ENCODE measurements around the gene RAD23B. TPM values are rescaled to one million over a fixed set of nuclear protein-coding genes. Genes with fewer than 3 reads are reported as not detected.
"Not testable (repeated sequence)": the region's sequence is repeated elsewhere in the genome, so short reads cannot be mapped to it uniquely, and the experiment has no call there.

RAD23B gene
- total RNA-seq, 8 experiments from 2014 or later, result 75.3 to 181 (median 109) TPM

- Histone ChIP-seq H3K27ac (no peak overlapping the region), H3K4me1 (replicated peaks in 1 of 2) (peaks cover 5% of the 10 kb centered on the region in 2 donors), H3K4me3 (no peak overlapping the region)
- ATAC-seq (replicated peaks in 6 of 8), result peak in 7 of 8 experiments; percentile 9 to 93 (median 60)
- 0 to 100% (median 81%) methylated on average over 1 to 4 of the region's 4 CpGs; no CpG with 5 or more reads in 1 of the 10 experiments for whole genome bisulfite sequencing, 10 experiments
- in situ Hi-C loops (cut with MboI; ENCODE audit: low pct_unique_long_range_greater_than_20kb in 2 of 9, low sequenced_read_pairs in 9 of 9, unreplicated experiment in 9 of 9), result no loop called here
These were observed 31.2 kb upstream of the RAD23B start for GRCh38 chr9:107251756-107252322.

- WGBS, 10 experiments, result 80 to 100% (median 93%) methylated on average over 2 to 3 of the region's 3 CpGs; no CpG with 5 or more reads in 2 of the 10 experiments
- no peak overlapping the region for H3K27ac ChIP-seq
- no peak for ATAC-seq (replicated peaks in 6 of 8)
- in situ Hi-C loops (cut with MboI; ENCODE audit: low pct_unique_long_range_greater_than_20kb in 2 of 9, low sequenced_read_pairs in 9 of 9, unreplicated experiment in 9 of 9), result no loop called here
- H3K4me3 ChIP-seq, result no peak overlapping the region
- peaks cover 0 to 5% of the 10 kb centered on the region in 2 donors for H3K4me1 ChIP-seq (replicated peaks in 1 of 2)
These were observed 24.2 kb upstream of the RAD23B start for GRCh38 chr9:107258919-107259318.

- H3K4me1 ChIP-seq (replicated peaks in 1 of 2); ATAC-seq (replicated peaks in 6 of 8); H3K27ac ChIP-seq; in situ Hi-C loops (cut with MboI; ENCODE audit: low pct_unique_long_range_greater_than_20kb in 2 of 9, low sequenced_read_pairs in 9 of 9, unreplicated experiment in 9 of 9); H3K4me3 ChIP-seq: not testable (repeated sequence)
- WGBS, 10 experiments, result 87 to 97% (median 94%) methylated on average over 8 to 12 of the region's 13 CpGs; no CpG with 5 or more reads in 1 of the 10 experiments
These were observed 23.2 kb upstream of the RAD23B start for GRCh38 chr9:107259751-107260313.

GRCh38 chr9:107260437-107261081 is 22.5 kb upstream of the RAD23B start:
- no peak overlapping the region for H3K4me3 ChIP-seq
- in situ Hi-C loops (cut with MboI; ENCODE audit: low pct_unique_long_range_greater_than_20kb in 2 of 9, low sequenced_read_pairs in 9 of 9, unreplicated experiment in 9 of 9), result no loop called here
- H3K4me1 ChIP-seq (replicated peaks in 1 of 2), result peaks cover 0 to 5% of the 10 kb centered on the region in 2 donors
- WGBS, 10 experiments, result 0 to 58% (median 22%) methylated on average over 1 to 4 of the region's 4 CpGs; no CpG with 5 or more reads in 1 of the 10 experiments
- H3K27ac ChIP-seq, result no peak overlapping the region
- peak in 7 of 8 experiments; percentile 17 to 92 (median 42) for ATAC-seq (replicated peaks in 6 of 8)

- ATAC-seq (replicated peaks in 6 of 8), result peak in 1 of 8 experiments; percentile 39
- 45 to 100% (median 77%) methylated on average over 2 to 4 of the region's 5 CpGs for WGBS, 10 experiments
- Histone ChIP-seq H3K27ac (no peak overlapping the region), H3K4me3 (no peak overlapping the region), H3K4me1 (replicated peaks in 1 of 2) (peaks cover 0 to 5% of the 10 kb centered on the region in 2 donors)
- in situ Hi-C loops (cut with MboI; ENCODE audit: low pct_unique_long_range_greater_than_20kb in 2 of 9, low sequenced_read_pairs in 9 of 9, unreplicated experiment in 9 of 9), result no loop called here
These were observed 22.0 kb upstream of the RAD23B start for GRCh38 chr9:107261106-107261505.

GRCh38 chr9:107263289-107263688 is 19.8 kb upstream of the RAD23B start:
- WGBS, 10 experiments, result 0 to 84% (median 71%) methylated on average over 1 to 2 of the region's 2 CpGs; no CpG with 5 or more reads in 1 of the 10 experiments
- Histone ChIP-seq H3K4me1 (replicated peaks in 1 of 2) (peaks cover 0 to 5% of the 10 kb centered on the region in 2 donors), H3K4me3 (no peak overlapping the region), H3K27ac (no peak overlapping the region)
- no peak for ATAC-seq (replicated peaks in 6 of 8)
- in situ Hi-C loops (cut with MboI; ENCODE audit: low pct_unique_long_range_greater_than_20kb in 2 of 9, low sequenced_read_pairs in 9 of 9, unreplicated experiment in 9 of 9), result no loop called here

GRCh38 chr9:107266624-107267368 is 16.3 kb upstream of the RAD23B start:
- no peak overlapping the region for H3K27ac ChIP-seq
- in situ Hi-C loops (cut with MboI; ENCODE audit: low pct_unique_long_range_greater_than_20kb in 2 of 9, low sequenced_read_pairs in 9 of 9, unreplicated experiment in 9 of 9), result no loop called here
- no peak for ATAC-seq (replicated peaks in 6 of 8)
- H3K4me3 ChIP-seq, result no peak overlapping the region
- no peaks in the 10 kb centered on the region for H3K4me1 ChIP-seq (replicated peaks in 1 of 2)
- WGBS, 10 experiments, result 27 to 100% (median 90%) methylated on average over 2 to 7 of the region's 7 CpGs

GRCh38 chr9:107268560-107268959 is 14.5 kb upstream of the RAD23B start:
- no peak for ATAC-seq (replicated peaks in 6 of 8)
- no peaks in the 10 kb centered on the region for H3K4me1 ChIP-seq (replicated peaks in 1 of 2)
- 11 to 100% (median 75%) methylated on average over 1 to 2 of the region's 2 CpGs; no CpG with 5 or more reads in 1 of the 10 experiments for WGBS, 10 experiments

GRCh38 chr9:107269254-107269653 is 13.8 kb upstream of the RAD23B start:
- in situ Hi-C loops (cut with MboI; ENCODE audit: low pct_unique_long_range_greater_than_20kb in 2 of 9, low sequenced_read_pairs in 9 of 9, unreplicated experiment in 9 of 9), result no loop called here
- no peak for ATAC-seq (replicated peaks in 6 of 8)
- H3K4me1 ChIP-seq (replicated peaks in 1 of 2), result peaks cover 0 to under 1% of the 10 kb centered on the region in 2 donors
- WGBS, 10 experiments, result 60 to 100% (median 83%) methylated on average over 1 to 2 of the region's 2 CpGs; no CpG with 5 or more reads in 5 of the 10 experiments
- no peak overlapping the region for H3K4me3 ChIP-seq
- no peak overlapping the region for H3K27ac ChIP-seq

More at GRCh38 chr9:107268560-107268959, 14.5 kb upstream of the RAD23B start:
- in situ Hi-C loops (cut with MboI; ENCODE audit: low pct_unique_long_range_greater_than_20kb in 2 of 9, low sequenced_read_pairs in 9 of 9, unreplicated experiment in 9 of 9), result no loop called here
- Histone ChIP-seq H3K4me3 (no peak overlapping the region), H3K27ac (no peak overlapping the region)

- Histone ChIP-seq H3K4me1 (replicated peaks in 1 of 2) (peaks cover 0 to 5% of the 10 kb centered on the region in 2 donors), H3K27ac (no peak overlapping the region), H3K4me3 (no peak overlapping the region)
- ATAC-seq (replicated peaks in 6 of 8), result no peak
- in situ Hi-C loops (cut with MboI; ENCODE audit: low pct_unique_long_range_greater_than_20kb in 2 of 9, low sequenced_read_pairs in 9 of 9, unreplicated experiment in 9 of 9), result no loop called here
- WGBS, 10 experiments, result 77 to 100% (median 91%) methylated on average over 2 to 4 of the region's 4 CpGs
These were observed 13.4 kb upstream of the RAD23B start for GRCh38 chr9:107269681-107270080.

- Histone ChIP-seq H3K4me1 (replicated peaks in 1 of 2) (peaks cover 1 to 6% of the 10 kb centered on the region in 2 donors), H3K4me3 (no peak overlapping the region), H3K27ac (no peak overlapping the region)
- 14 to 100% (median 92%) methylated on average over 1 of the region's 1 CpG; no CpG with 5 or more reads in 3 of the 10 experiments for WGBS, 10 experiments
- ATAC-seq (replicated peaks in 6 of 8), result no peak
- in situ Hi-C loops (cut with MboI; ENCODE audit: low pct_unique_long_range_greater_than_20kb in 2 of 9, low sequenced_read_pairs in 9 of 9, unreplicated experiment in 9 of 9), result no loop called here
These were observed 13.0 kb upstream of the RAD23B start for GRCh38 chr9:107270082-107270481.

- ATAC-seq (replicated peaks in 6 of 8), result no peak
- Histone ChIP-seq H3K4me1 (replicated peaks in 1 of 2) (peaks cover 6 to 11% of the 10 kb centered on the region in 2 donors), H3K4me3 (no peak overlapping the region), H3K27ac (no peak overlapping the region)
- in situ Hi-C loops (cut with MboI; ENCODE audit: low pct_unique_long_range_greater_than_20kb in 2 of 9, low sequenced_read_pairs in 9 of 9, unreplicated experiment in 9 of 9), result no loop called here
These were observed 12.5 kb upstream of the RAD23B start for GRCh38 chr9:107270580-107270979.

GRCh38 chr9:107273634-107274033 is 9.4 kb upstream of the RAD23B start:
- Histone ChIP-seq H3K27ac (peak overlapping the region in 1 of 2 donors; percentile 32), H3K4me3 (no peak overlapping the region), H3K4me1 (replicated peaks in 1 of 2) (peaks cover 8 to 15% of the 10 kb centered on the region in 2 donors)
- 60 to 93% (median 83%) methylated on average over 1 to 4 of the region's 4 CpGs; no CpG with 5 or more reads in 1 of the 10 experiments for WGBS, 10 experiments
- in situ Hi-C loops (cut with MboI; ENCODE audit: low pct_unique_long_range_greater_than_20kb in 2 of 9, low sequenced_read_pairs in 9 of 9, unreplicated experiment in 9 of 9), result no loop called here
- no peak for ATAC-seq (replicated peaks in 6 of 8)
